Mucosa of gallbladder (tissue), 1 donor: ENCODE results near the gene SLC16A12. TPM values are rescaled to one million over a fixed set of nuclear protein-coding genes. Genes with fewer than 3 reads are reported as not detected.

ENCODE experiments used
- DNase-seq: peaks from one replicate; pipeline ENCODE4 v3.0.0-alpha.2; 2020; ENCODE audit warnings: low spot score
- total RNA-seq: library from RNA; stranded (reverse); gene quantifications from one replicate; pipeline ENCODE4 v1.2.1, GENCODE V29; 2021
- donor health status: DM: no; HTN: no; CAD: no.

SLC16A12 gene
- total RNA-seq, 1 donor from 2014 or later: 0.43 TPM

DNA sequence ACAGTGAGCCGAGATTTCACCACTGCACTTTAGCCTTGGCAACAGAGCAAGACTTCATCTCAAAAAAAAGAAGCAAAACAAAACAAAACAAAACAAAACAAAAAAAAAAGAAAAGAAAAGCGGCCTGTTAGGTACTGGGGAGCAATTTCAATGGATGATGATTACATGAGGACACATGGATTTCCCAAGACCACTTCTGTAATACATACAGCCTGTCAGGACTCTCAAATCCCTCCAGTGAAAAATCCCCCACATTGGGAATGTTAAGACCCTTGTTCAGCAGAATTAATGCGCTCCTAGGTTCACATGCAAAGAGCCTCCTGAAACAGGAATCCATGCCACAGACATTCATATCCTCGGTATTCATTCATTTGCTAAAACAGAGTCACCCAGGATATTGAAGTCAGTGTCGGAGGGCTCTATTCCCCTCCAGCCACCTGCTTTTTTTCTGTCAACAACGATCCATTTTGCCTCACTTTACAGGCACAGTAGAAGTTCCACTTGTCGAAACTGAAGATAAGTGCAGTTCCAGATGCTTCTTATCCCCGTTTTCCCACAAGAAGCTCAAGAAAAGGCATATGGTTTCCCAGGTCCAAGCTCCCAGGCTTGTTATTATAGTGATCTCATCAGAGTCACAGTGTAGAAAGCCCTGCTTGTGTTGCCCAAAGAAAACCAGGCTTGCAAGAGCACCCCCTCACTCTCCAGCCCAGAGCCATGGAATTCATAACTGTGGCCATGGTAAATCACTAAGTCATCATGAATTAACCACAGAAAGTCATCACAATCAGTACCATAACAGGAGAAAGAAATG lies 20.2 kb downstream of the SLC16A12 start:
- DNase-seq: no peak

- no peak for DNase-seq
Measured at GRCh38 chr10:89513206-89513605, 22.2 kb downstream of the SLC16A12 start.

- no peak for DNase-seq
Measured at GRCh38 chr10:89505640-89506275, 29.6 kb downstream of the SLC16A12 start.

GRCh38 chr10:89504691-89505090 lies 30.7 kb downstream of the SLC16A12 start:
- no peak for DNase-seq

DNA sequence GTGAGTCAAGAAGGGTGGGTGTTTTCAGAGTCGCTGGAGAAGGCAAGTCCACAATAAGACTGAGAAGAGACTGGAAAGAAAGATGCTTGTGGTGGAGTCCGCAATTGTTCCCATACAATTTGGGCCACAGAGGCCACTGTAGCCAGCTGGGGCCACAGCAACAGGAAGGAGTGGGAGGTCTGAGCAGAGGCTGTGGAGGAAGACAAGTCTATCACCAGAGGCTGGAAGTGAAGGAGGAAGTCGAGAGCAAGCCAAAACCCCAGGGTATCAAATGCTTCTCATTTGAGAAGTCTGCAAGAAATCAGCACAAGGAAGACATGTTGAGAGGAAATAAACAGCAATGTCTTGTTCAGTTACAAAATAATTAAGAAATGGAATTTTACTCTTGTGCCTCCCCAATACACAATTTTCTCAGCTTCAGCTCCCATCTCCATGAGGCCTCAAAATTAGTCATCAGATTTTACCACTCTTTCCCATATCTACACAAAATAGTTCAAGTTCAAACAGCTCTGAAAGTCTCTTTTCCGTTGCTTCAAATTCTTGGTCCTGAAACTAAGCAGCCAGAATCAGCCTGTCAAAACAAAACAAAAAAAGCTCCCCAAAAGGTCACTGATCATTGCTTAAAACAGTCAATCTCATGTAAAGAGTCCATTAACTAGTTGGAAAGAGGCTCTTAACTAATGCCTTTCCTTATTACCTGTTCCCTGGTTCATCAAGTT lies 31.6 kb downstream of the SLC16A12 start:
- no peak for DNase-seq

GRCh38 chr10:89503151-89503550 lies 32.2 kb downstream of the SLC16A12 start:
- DNase-seq: no peak

GRCh38 chr10:89502549-89502948 lies 32.8 kb downstream of the SLC16A12 start:
- DNase-seq: no peak

DNA sequence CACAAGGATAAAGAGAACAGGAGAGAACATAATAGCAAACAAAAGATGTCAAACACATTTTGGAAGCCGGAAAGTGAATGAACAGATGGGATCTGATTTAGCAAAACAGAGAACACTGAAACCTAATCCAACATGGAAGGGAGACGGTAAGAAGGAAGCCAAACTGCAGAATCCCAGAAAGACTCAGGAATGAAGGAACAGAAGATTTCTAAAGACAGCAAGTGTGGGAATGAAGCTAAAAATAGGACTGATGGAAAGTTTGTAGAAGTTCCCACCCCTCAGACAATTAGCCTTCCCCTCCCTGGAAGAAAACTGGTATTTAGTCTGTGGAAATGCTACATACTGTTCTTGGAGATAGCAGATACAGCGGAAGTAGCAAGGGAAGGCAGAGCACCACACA lies 40.8 kb downstream of the SLC16A12 start:
- no peak for DNase-seq

DNA sequence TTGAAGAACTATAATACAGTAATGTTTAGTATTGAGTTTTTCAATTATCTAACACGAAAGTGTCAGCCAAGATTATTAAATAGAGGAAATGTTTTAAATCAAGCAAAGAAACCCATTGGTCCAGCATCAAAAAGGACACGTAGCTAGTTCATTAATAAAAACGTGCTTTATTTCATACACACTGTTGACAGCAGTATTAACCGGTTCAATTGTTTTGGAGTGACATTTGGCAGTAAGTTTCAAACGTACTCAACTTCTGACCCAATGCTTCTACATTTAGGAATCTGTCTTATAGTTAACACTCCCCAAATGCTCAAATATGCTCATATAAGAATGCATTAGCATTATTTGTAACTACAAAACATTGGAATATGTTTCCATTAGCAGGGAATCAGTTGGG lies 41.3 kb downstream of the SLC16A12 start:
- DNase-seq: no peak

- no peak for DNase-seq
Measured at GRCh38 chr10:89491932-89492331, 43.5 kb downstream of the SLC16A12 start.

GRCh38 chr10:89490596-89491335 lies 44.6 kb downstream of the SLC16A12 start:
- no peak for DNase-seq

- no peak for DNase-seq
Measured at GRCh38 chr10:89482256-89482655, 53.1 kb downstream of the SLC16A12 start.

GRCh38 chr10:89481662-89482061 lies 53.7 kb downstream of the SLC16A12 start:
- DNase-seq: no peak

DNA sequence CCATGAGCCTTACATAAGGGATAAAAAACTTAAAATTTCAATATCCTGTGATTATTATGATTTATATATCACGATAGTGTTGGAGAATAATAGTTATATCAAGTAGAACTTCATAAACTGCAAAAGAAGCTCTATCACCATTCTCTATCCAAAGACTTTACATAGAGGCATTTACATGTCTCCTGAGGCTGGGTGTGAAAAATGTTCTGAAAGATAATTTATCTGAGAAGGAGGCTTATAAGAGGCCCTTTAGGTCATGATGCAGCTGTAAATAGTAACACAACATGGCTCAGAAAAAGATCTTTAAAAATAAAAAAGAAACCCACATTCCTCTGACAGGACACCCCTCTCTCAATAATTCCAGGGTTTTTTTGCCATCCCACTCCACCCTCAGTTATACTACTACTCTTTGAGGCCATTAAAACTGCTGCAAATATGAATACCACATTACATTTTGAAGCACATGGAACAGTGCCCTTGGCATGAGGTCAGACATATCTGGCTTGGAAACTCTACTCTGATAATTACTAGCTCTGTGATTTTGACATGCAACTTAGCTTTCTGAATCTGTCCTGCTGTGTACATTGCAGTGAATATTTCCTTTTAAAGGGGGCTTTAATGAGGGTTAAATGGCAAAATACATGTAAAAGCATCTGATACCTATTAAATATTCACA lies 55.5 kb downstream of the SLC16A12 start:
- DNase-seq: no peak

DNA sequence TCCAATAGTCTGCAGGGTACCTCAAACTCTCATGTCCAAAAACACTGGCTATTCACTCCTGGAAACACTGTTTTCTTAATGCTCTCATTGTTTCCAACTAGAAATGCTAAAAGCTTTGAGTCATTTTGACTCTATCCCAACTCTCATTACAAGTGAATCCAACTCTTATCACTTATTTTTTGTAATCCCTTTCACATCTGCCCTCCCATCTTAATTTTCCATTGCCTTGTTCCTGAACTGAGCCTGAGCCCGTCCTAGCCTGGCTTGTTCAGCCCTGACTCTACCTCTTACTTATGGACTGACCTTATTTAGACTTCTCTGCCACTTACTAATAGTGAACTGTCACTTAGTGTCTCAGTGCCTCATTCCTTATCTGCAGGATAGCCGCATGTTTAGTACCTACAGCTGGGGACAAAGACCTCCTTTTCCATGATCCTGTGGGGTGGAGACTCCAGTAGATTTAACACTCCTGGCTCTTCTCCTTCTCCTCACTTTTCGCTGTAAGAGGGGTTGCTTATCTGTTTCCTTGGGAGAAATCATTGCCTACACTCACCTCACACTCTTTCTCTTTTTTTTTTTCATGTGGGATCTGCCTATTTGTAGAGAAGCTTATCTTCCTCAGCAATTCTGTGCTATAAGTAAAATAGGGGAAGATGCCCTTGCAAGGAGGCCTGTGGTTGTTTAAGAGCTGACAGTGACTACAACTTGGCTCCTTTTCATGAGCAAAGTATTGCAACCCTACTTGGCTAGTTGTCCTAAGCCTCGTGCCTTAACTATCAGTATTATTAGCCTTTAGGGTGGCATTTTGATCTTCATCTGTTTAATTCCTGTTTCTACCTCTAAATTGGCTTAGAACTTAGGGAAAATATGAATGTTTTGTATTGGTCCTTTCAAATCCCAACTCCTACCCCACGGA lies 56.4 kb downstream of the SLC16A12 start:
- DNase-seq: no peak

- DNase-seq: peak; percentile 21
Measured at GRCh38 chr10:89478085-89478738, 57.2 kb downstream of the SLC16A12 start.

GRCh38 chr10:89476150-89476549 lies 59.2 kb downstream of the SLC16A12 start:
- no peak for DNase-seq

- no peak for DNase-seq
Measured at GRCh38 chr10:89475591-89475998, 59.8 kb downstream of the SLC16A12 start.

- DNase-seq: no peak
Measured at GRCh38 chr10:89475125-89475524, 60.3 kb downstream of the SLC16A12 start.

DNA sequence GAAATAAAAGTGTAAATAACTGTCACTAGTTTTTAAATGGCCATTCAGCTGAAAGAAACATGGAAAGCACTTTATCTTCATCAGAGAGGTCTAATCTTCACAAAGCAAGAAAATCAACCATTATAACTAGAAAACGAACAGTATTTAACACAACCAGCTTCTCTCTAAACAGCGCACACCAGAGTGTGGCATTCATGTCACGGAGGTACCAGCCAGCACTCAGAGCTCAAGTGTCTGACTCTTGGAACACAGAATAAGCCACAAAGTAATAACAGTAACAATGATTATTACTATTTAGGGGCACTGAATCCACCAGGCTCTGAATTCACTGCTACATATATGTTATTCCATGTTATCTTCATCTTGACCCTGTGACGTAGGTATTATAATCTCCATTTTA lies 60.9 kb downstream of the SLC16A12 start:
- no peak for DNase-seq
